HepG2 (cell line): ENCODE data around the gene ZNF195. TPM values are rescaled to one million over a fixed set of nuclear protein-coding genes. Genes with fewer than 3 reads are reported as not detected.

ENCODE experiments used
- ATAC-seq: fragments of 200-7000 bp; cut with Tn5 transposase; 3 replicates; pipeline ENCODE4 v1.9.1; 2020; ENCODE audit warnings: mild to moderate bottlenecking, moderate library complexity
- BruUV-seq: library from RNA; stranded (reverse); fragments of 400-500 nt; replicated peaks from 2 replicates; lab custom pipeline; 2021; lab: Mats Ljungman, UMichigan
- CTCF ChIA-PET: fragments of 300-600 bp; formaldehyde crosslinking; extraction: SDS; loops from one replicate; lab custom pipeline; 2021; ENCODE audit warnings: low total read pairs, inconsistent platforms, low intra/inter-chr PET ratio; lab: Yijun Ruan, JAX
- POLR2A ChIA-PET: fragments of 350-600 bp; sonication (Branson Sonifier 250); formaldehyde crosslinking; loops from one replicate; lab custom pipeline; 2020; ENCODE audit warnings: antibody characterized with exemption, inconsistent platforms; lab: Yijun Ruan, JAX
- DNase-seq: peaks from one replicate; pipeline ENCODE4 v3.0.0-alpha.2; 2015; ENCODE audit warnings: low spot score
- FAIRE-seq: peaks from 3 replicates; lab custom pipeline; 2011; peaks lifted over from hg19 to GRCh38; lab: Jason Lieb, UNC
- H2AFZ ChIP-seq: one replicate; pipeline ENCODE4 v1.6.1; 2011; ENCODE audit warnings: low read length, inconsistent platforms
- H3K27ac ChIP-seq: fragments of 300-600 bp; 3 replicates; pipeline ENCODE4 v1.8.0; 2011; ENCODE audit warnings: mixed run types, mild to moderate bottlenecking, mixed read lengths, low read length, inconsistent platforms; ENCODE audit not compliant: insufficient read depth; ENCODE audit errors: extremely low read length
- H3K27me3 ChIP-seq, 2 experiments: fragments of 200-600 bp in 1 of 2; 2 replicates in 1 of 2; 3 replicates in 1 of 2; pipeline versions ENCODE4 v1.6.0 to v1.8.0; 2011; ENCODE audit warnings: low read length in 2 of 2, mild to moderate bottlenecking in 2 of 2, moderate library complexity in 2 of 2, inconsistent platforms in 1 of 2; ENCODE audit not compliant: insufficient read depth in 2 of 2, control insufficient read depth in 1 of 2
- H3K36me3 ChIP-seq, 2 experiments: fragments of 200-600 bp in 1 of 2; replicated peaks in 1 of 2; 2 replicates in 1 of 2; 3 replicates in 1 of 2; pipeline versions ENCODE4 v1.5.1 to v1.8.0; 2011; ENCODE audit warnings: low read length in 2 of 2, inconsistent platforms in 1 of 2; ENCODE audit not compliant: insufficient read depth in 2 of 2, control insufficient read depth in 1 of 2
- H3K4me1 ChIP-seq: 2 replicates; pipeline ENCODE4 v1.5.1; 2012; ENCODE audit warnings: low read length, inconsistent platforms; ENCODE audit not compliant: insufficient read depth
- H3K4me2 ChIP-seq: 2 replicates; pipeline ENCODE4 v1.6.0; 2011; ENCODE audit warnings: low read depth, low read length, inconsistent platforms
- H3K4me3 ChIP-seq, 3 experiments: fragments of 200-600 bp in 1 of 3; sonication (generic), shearing (Covaris generic) in 1 of 3; replicated peaks in 1 of 3; 2 replicates each; pipeline ENCODE4 v1.5.1; 2011 to 2016; ENCODE audit warnings: low read length in 3 of 3, inconsistent platforms in 2 of 3, low read depth in 2 of 3, mild to moderate bottlenecking in 2 of 3, control low read depth in 1 of 3, mixed read lengths in 1 of 3; ENCODE audit not compliant: insufficient read depth in 1 of 3
- H3K79me2 ChIP-seq: one replicate; pipeline ENCODE4 v1.6.1; 2011; ENCODE audit warnings: low read length, inconsistent platforms; ENCODE audit not compliant: insufficient read depth
- H3K9ac ChIP-seq: 2 replicates; pipeline ENCODE4 v1.6.0; 2011; ENCODE audit warnings: mild to moderate bottlenecking, low read depth, low read length, inconsistent platforms; ENCODE audit not compliant: insufficient read depth
- H3K9me3 ChIP-seq: 2 replicates; pipeline ENCODE4 v1.5.1; 2012; ENCODE audit warnings: mild to moderate bottlenecking, low read length
- H4K20me1 ChIP-seq: 2 replicates; pipeline ENCODE4 v1.6.0; 2011; ENCODE audit warnings: inconsistent platforms, mild to moderate bottlenecking, low read length, moderate library complexity; ENCODE audit not compliant: insufficient read depth
- AKNA ChIP-seq: sonication (generic); formaldehyde crosslinking; IDR thresholded peaks from 2 replicates; pipeline ENCODE4 v1.4.0; 2020; ENCODE audit warnings: missing genetic modification reagents, borderline replicate concordance
- JARID2 ChIP-seq: sonication (generic); formaldehyde crosslinking; IDR thresholded peaks from 2 replicates; pipeline ENCODE4 v1.8.1; 2023; ENCODE audit warnings: missing genetic modification reagents, inconsistent platforms; ENCODE audit not compliant: insufficient replicate concordance
- MYPOP ChIP-seq: sonication (generic); formaldehyde crosslinking; IDR thresholded peaks from 2 replicates; pipeline ENCODE4 v1.8.1; 2023; ENCODE audit warnings: mild to moderate bottlenecking, moderate library complexity, missing genetic modification reagents
- NR2F1 ChIP-seq, 2 experiments: fragments of 450-650 bp in 1 of 2; formaldehyde crosslinking in 1 of 2; IDR thresholded peaks; 2 replicates each; pipeline versions ENCODE4 v1.5.0 to v1.6.1; 2016 to 2020; ENCODE audit warnings: mild to moderate bottlenecking in 1 of 2, missing compliant biosample characterization in 1 of 2, missing genetic modification reagents in 1 of 2, moderate library complexity in 1 of 2
- RFX5 ChIP-seq: IDR thresholded peaks from 2 replicates; pipeline ENCODE4 v1.6.1; 2011; ENCODE audit warnings: low read depth, low read length, improper control_type of control experiment
- SNRNP70 ChIP-seq: fragments of 200-400 bp; formaldehyde crosslinking; IDR thresholded peaks from 2 replicates; pipeline ENCODE4 v1.6.1; 2017; ENCODE audit warnings: mild to moderate bottlenecking, low read depth, low read length, moderate library complexity
- ZFY ChIP-seq: sonication (generic); formaldehyde crosslinking; IDR thresholded peaks from 2 replicates; pipeline ENCODE4 v1.4.0; 2020; ENCODE audit warnings: missing genetic modification reagents
- ZNF580 ChIP-seq: IDR thresholded peaks from 2 replicates; pipeline ENCODE4 v1.6.1; 2016; ENCODE audit warnings: low read depth, borderline replicate concordance
- ZNF615 ChIP-seq: sonication (generic); formaldehyde crosslinking; IDR thresholded peaks from 2 replicates; pipeline ENCODE4 v1.5.0; 2020; ENCODE audit warnings: mild to moderate bottlenecking, missing genetic modification reagents, borderline replicate concordance
- ZNF775 ChIP-seq: sonication (generic); formaldehyde crosslinking; IDR thresholded peaks from 2 replicates; pipeline ENCODE4 v1.4.0; 2020; ENCODE audit warnings: missing genetic modification reagents, mild to moderate bottlenecking, moderate library complexity, borderline replicate concordance
- ZNF784 ChIP-seq: sonication (generic); formaldehyde crosslinking; IDR thresholded peaks from 2 replicates; pipeline ENCODE4 v1.5.1; 2020; ENCODE audit warnings: missing genetic modification reagents, mild to moderate bottlenecking, borderline replicate concordance
- WGBS: methylation state at CpG from one replicate; pipeline ENCODE4 v1.1.6; 2017; ENCODE audit warnings: low lambda C conversion rate; 5-methylcytosine and 5-hydroxymethylcytosine counted together
- in situ Hi-C: cut with HindIII; loops from 2 replicates; pipeline ENCODE4 v1.10.0; 2017; ENCODE audit warnings: low pct_unique_long_range_greater_than_20kb; ENCODE audit not compliant: extremely low pct_ligation_motif_present
- intact Hi-C: fragments of 100-400 bp; cut with micrococcal nuclease; formaldehyde crosslinking; loops from one replicate; pipeline ENCODE4 v1.10.0; 2022; ENCODE audit not compliant: unreplicated experiment
- polyA plus RNA-seq, 8 experiments: library from polyadenylated mRNA; depleted of rRNA in 3 of 8; stranded (reverse) in 7 of 8; unstranded in 1 of 8; fragments of >200 nt; fragmentation: Illumina TruSeq in 4 of 8; extraction: Trizol in 4 of 8; gene quantifications; 2 replicates each; pipeline versions ENCODE4 v1.2.1 to v1.2.3, GENCODE V29; 2011 to 2016; ENCODE audit warnings: low read depth in 4 of 8, missing spikeins in 1 of 8, mixed read lengths in 1 of 8; ENCODE audit not compliant: insufficient read depth in 1 of 8
- total RNA-seq, 5 experiments: library from RNA; depleted of rRNA; stranded (reverse); fragments of >200 nt; fragmentation: Illumina TruSeq; extraction: Trizol; gene quantifications; 2 replicates each; pipeline ENCODE4 v1.2.3, GENCODE V29; 2016; ENCODE audit warnings: low read depth in 1 of 5

The ZNF195 gene
- total and polyA plus RNA-seq, 2 of the 13 experiments (the other 11 are each of a cell fraction or from before 2014, with no cell fraction given) = 17.3 to 31.4 TPM

DNA sequence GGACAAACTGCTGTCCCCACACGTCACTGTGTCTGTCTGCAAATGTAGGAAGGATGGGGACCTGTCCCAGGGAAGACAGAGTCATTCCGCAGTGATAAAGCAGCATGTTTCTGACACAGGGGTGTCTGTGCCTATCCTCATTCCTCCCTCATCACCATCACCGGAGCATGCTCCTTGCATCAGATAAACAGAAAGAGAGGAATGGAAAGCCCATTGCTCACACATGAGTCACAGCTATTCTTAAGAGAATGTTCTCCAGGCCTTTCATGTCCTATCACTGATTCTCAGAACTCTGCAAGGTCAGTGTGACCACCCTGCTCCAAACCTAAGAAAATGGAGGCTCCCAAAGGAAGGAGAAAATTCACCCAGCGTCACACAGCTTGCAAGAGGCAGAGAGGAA is 38.9 kb downstream of the ZNF195 start:
- H4K20me1 ChIP-seq = no peaks in the 10 kb centered on the region
- ChIA-PET CTCF (interaction anchor here (2.6 kb wide), 1 partner anchor 69 kb away, joined by 30 read pairs; no protein-coding TSS in a partner anchor), POLR2A (no interaction called here)
- H3K4me3 ChIP-seq = no peak overlapping the region
- no peak overlapping the region for H3K4me2 ChIP-seq
- no peaks in the 10 kb centered on the region for H3K4me1 ChIP-seq
- no peaks in the 10 kb centered on the region for H3K9me3 ChIP-seq
- DNase-seq = no peak
- no peak overlapping the region for H3K27ac ChIP-seq
- H3K9ac ChIP-seq = no peak overlapping the region
- ATAC-seq = no peak
- H3K79me2 ChIP-seq = no peaks in the 10 kb centered on the region
- H3K36me3 ChIP-seq = no peaks in the 10 kb centered on the region
- peaks cover 2 to 7% of the 10 kb centered on the region in 2 experiments; a peak in 3 of 5 replicates for H3K27me3 ChIP-seq
- intact Hi-C loops (loop anchor here (10.0 kb wide), 1 partner anchor 65 kb away; no protein-coding TSS in a partner anchor), in situ Hi-C loops (no loop called here)
- no peak for FAIRE-seq
- no TSS peak for BruUV-seq
- no peak for TF ChIP-seq ZNF775 (CRISPR knock-in tag)
- no peak overlapping the region for H2AFZ ChIP-seq
- 3% methylated on average over 4 of the region's 4 CpGs for WGBS

GRCh38 chr11:3339340-3339624 is 39.7 kb downstream of the ZNF195 start:
- FAIRE-seq (no peak), DNase-seq (no peak), ATAC-seq (no peak)
- 5% methylated on average over 1 of the region's 1 CpG for WGBS
- peaks cover 2 to 7% of the 10 kb centered on the region in 2 experiments; a peak in 3 of 5 replicates for H3K27me3 ChIP-seq
- ChIA-PET CTCF (no interaction called here), POLR2A (no interaction called here)
- H4K20me1 ChIP-seq = no peaks in the 10 kb centered on the region
- no peak overlapping the region for H3K27ac ChIP-seq
- H3K9ac ChIP-seq = no peak overlapping the region
- H3K4me3 ChIP-seq = no peak overlapping the region
- no peaks in the 10 kb centered on the region for H3K79me2 ChIP-seq
- no peaks in the 10 kb centered on the region for H3K4me1 ChIP-seq
- H2AFZ ChIP-seq = no peak overlapping the region
- H3K9me3 ChIP-seq = no peaks in the 10 kb centered on the region
- no TSS peak for BruUV-seq
- intact Hi-C loops = no loop called here
- in situ Hi-C loops = no loop called here
- H3K4me2 ChIP-seq = no peak overlapping the region
- no peaks in the 10 kb centered on the region for H3K36me3 ChIP-seq
- TF ChIP-seq ZNF580 = no peak
- no peak for TF ChIP-seq AKNA (CRISPR knock-in tag)
- TF ChIP-seq ZNF615 (CRISPR knock-in tag) = no peak
- TF ChIP-seq JARID2 = no peak
- TF ChIP-seq RFX5 = no peak
- no peak for TF ChIP-seq ZFY (CRISPR knock-in tag)
- TF ChIP-seq NR2F1 (CRISPR knock-in tag; IDR thresholded peaks at IDR 0.05) = no peak
- no peak for TF ChIP-seq MYPOP
- no peak for TF ChIP-seq ZNF784 (CRISPR knock-in tag)
- no peak for TF ChIP-seq SNRNP70
